Tibial artery (tissue), 4 donors: ENCODE measurements around the gene JAM3.
A peak's percentile ranks its signal among the peaks of the same experiment; 100 is the strongest.
"Not testable (repeated sequence)": the region's sequence is repeated elsewhere in the genome, so short reads cannot be mapped to it uniquely, and the experiment has no call there.

ENCODE experiments used
- DNase-seq, 2 donors: peaks; one replicate each; pipeline ENCODE4 v3.0.0-alpha.2; 2019
- H3K27ac ChIP-seq, 2 donors: fragments of 200-600 bp; sonication (generic) in 1 of 2; 1 replicate in 1 of 2; 2 replicates in 1 of 2; pipeline ENCODE4 v1.5.1; 2018 to 2019; ENCODE audit warnings: mild to moderate bottlenecking in 1 of 2
- H3K27me3 ChIP-seq, 2 donors: fragments of 200-600 bp; sonication (generic) in 1 of 2; one replicate each; pipeline versions ENCODE4 v1.5.1 to v1.6.0; 2016 to 2019
- H3K36me3 ChIP-seq, 3 donors: fragments of 200-600 bp; sonication (generic) in 2 of 3; one replicate each; pipeline ENCODE4 v1.5.1; 2016 to 2019; ENCODE audit warnings: mild to moderate bottlenecking in 2 of 3
- H3K4me1 ChIP-seq, 4 donors: fragments of 200-600 bp; sonication (generic) in 2 of 4; 1 replicate in 3 of 4; 2 replicates in 1 of 4; pipeline ENCODE4 v1.5.1; 2016 to 2019
- H3K4me3 ChIP-seq, 2 donors: fragments of 200-600 bp; sonication (generic) in 1 of 2; 1 replicate in 1 of 2; 2 replicates in 1 of 2; pipeline ENCODE4 v1.5.1; 2018 to 2019; ENCODE audit warnings: mild to moderate bottlenecking in 2 of 2
- H3K9me3 ChIP-seq, 3 donors: fragments of 200-600 bp; sonication (generic) in 1 of 3; one replicate each; pipeline ENCODE4 v1.5.1; 2016 to 2019
- intact Hi-C: fragments of 100-400 bp; cut with DNase I; formaldehyde crosslinking; loops from one replicate; pipeline ENCODE4 v1.15.0; 2023; ENCODE audit warnings: low total_unique reads
- TF ChIP-seq, protein P1 (sequence below), 2 experiments: fragments of 200-600 bp in 1 of 2; fragments of 450-650 bp in 1 of 2; IDR thresholded peaks; one replicate each; pipeline ENCODE4 v1.5.1; 2017 to 2019; ENCODE audit warnings: antibody characterized with exemption in 2 of 2, mild to moderate bottlenecking in 1 of 2, moderate library complexity in 1 of 2

The JAM3 gene

DNA sequence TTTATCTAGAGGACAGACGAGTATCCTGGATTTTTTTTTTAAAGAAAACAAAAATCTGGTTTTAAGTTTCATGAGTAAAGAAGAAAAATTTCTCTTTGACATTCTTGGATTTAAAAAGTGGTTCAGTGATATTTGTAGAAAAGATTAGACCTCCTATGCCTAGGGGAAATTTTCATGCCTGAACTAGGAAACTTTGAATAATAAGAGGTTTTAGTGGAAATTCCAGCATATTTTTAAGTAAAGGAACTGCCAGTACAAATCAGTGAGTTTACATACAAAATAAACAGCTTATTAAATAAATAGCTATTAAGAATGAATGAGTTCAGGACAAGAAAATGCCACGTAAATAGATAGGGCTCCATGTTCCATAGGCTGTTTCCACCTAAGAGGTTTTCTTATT is 17.5 kb downstream of the JAM3 start:
- H3K36me3 ChIP-seq: peaks cover 0 to 2% (median 0%) of the 10 kb centered on the region in 3 donors
- H3K4me3 ChIP-seq: no peak overlapping the region
- TF ChIP-seq, protein P1, sequence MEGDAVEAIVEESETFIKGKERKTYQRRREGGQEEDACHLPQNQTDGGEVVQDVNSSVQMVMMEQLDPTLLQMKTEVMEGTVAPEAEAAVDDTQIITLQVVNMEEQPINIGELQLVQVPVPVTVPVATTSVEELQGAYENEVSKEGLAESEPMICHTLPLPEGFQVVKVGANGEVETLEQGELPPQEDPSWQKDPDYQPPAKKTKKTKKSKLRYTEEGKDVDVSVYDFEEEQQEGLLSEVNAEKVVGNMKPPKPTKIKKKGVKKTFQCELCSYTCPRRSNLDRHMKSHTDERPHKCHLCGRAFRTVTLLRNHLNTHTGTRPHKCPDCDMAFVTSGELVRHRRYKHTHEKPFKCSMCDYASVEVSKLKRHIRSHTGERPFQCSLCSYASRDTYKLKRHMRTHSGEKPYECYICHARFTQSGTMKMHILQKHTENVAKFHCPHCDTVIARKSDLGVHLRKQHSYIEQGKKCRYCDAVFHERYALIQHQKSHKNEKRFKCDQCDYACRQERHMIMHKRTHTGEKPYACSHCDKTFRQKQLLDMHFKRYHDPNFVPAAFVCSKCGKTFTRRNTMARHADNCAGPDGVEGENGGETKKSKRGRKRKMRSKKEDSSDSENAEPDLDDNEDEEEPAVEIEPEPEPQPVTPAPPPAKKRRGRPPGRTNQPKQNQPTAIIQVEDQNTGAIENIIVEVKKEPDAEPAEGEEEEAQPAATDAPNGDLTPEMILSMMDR (IDR thresholded peaks at IDR 0.05): no peak
- peaks cover 0 to 1% (median 0%) of the 10 kb centered on the region in 3 donors for H3K9me3 ChIP-seq
- intact Hi-C loops: no loop called here
- peak overlapping the region in 1 of 2 donors; percentile 1 for H3K27ac ChIP-seq
- DNase-seq: no peak
- H3K27me3 ChIP-seq: no peaks in the 10 kb centered on the region
- peaks cover 0 to 27% (median 5%) of the 10 kb centered on the region in 4 donors for H3K4me1 ChIP-seq

DNA sequence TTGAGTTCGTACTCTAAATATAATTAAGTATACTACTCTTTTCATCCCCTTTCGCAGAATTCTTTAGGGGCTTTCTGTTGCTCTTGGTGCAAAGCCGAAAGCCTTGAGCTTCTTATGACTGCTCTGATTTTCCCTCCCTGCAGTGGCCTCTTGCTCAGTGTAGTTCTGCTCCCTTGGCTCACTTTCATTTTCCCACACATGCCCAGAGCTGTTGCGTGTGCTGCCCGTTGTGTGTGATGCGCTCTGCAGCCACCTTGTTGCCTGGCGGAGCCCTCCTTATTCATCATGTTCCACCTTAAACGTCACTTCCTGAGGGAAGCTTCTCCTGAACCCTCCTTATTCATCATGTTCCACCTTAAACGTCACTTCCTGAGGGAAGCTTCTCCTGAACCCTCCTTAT is 23.1 kb downstream of the JAM3 start:
- H3K27me3 ChIP-seq, H3K9me3 ChIP-seq, H3K36me3 ChIP-seq, H3K4me3 ChIP-seq, DNase-seq, H3K4me1 ChIP-seq, intact Hi-C loops, H3K27ac ChIP-seq: not testable (repeated sequence)

DNA sequence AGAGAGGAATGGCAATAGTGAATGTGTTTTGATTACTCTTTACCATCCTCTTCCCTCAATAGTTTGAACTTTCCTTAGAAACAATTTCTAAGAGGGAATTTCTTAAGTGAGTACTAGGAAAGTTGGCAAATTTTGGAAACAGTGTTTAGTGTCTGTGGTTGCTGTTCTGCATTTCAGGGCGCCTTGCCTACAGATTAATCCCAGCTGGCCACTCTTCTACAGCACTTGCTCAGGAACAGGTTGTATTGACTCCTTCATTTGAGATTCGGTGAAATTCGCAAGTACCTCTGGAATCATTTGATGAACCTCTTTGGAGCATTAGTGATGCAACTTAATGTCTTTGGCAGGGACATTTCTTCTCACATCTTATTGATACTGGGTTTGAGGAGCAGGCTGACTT is 28.3 kb downstream of the JAM3 start:
- no peaks in the 10 kb centered on the region for H3K9me3 ChIP-seq
- no peaks in the 10 kb centered on the region for H3K36me3 ChIP-seq
- no peaks in the 10 kb centered on the region for H3K27me3 ChIP-seq
- peaks cover 0 to 5% (median 0%) of the 10 kb centered on the region in 4 donors for H3K4me1 ChIP-seq
- H3K4me3 ChIP-seq: no peak overlapping the region
- no peak overlapping the region for H3K27ac ChIP-seq
- intact Hi-C loops: no loop called here
- TF ChIP-seq, protein P1 (IDR thresholded peaks at IDR 0.05): no peak
- DNase-seq: no peak

DNA sequence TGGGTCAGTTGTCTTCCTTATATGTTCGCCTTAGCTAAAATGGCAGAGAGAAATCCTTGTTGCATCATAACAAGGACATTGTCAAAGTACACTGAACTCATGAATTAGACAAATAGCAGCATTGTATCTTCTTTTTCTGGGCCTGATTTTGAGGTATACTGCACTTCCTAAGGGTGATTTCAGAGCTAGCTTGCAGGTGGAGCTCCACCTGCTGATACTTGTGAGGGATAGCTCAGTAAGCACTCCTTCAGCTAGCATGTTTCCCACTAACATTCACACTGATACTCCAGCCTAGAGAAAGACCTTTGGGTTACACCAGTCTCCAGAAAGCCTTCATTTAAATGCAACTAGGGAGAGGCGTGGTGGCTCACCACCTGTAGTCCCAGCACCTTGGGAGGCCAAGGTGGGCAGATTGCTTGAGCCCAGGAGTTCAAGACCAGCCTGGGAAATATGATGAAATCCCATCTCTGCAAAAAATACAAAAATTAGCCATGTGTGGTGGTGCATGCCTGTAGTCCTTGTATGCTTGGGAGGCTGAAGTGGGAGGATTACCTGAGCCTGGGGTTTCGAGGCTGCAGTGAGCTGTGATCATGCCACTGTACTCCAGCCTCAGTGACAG is 29.8 kb downstream of the JAM3 start:
- Histone ChIP-seq H3K4me3 (no peak overlapping the region), H3K9me3 (no peaks in the 10 kb centered on the region), H3K27ac (no peak overlapping the region), H3K4me1 (peaks cover 0 to 5% (median 0%) of the 10 kb centered on the region in 4 donors), H3K27me3 (no peaks in the 10 kb centered on the region), H3K36me3 (no peaks in the 10 kb centered on the region)
- no peak for DNase-seq
- intact Hi-C loops: no loop called here
- TF ChIP-seq, protein P1 (IDR thresholded peaks at IDR 0.05): no peak

DNA sequence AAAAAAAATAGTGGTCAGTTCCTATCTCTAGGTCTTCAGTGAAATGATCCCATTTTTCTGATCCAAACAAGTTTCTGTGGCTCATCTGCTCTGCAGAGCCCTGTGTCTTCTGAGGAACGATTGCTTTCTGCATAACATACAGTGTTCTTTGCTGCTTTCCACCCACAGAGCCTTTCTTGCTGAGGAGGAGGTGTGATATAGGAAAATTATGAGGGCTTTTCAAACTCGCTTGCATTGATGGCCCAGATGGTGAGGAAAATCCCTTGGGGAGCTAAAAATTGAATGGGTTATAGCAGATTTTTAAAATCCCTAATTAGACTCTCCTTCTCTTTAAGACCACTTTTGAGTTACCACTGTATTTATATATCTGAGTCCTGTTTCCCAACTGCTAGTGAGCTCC is 31.3 kb downstream of the JAM3 start:
- intact Hi-C loops: no loop called here
- DNase-seq: no peak
- Histone ChIP-seq H3K4me3 (no peak overlapping the region), H3K4me1 (peaks cover 0 to 5% (median 0%) of the 10 kb centered on the region in 4 donors), H3K27me3 (no peaks in the 10 kb centered on the region), H3K9me3 (no peaks in the 10 kb centered on the region), H3K36me3 (no peaks in the 10 kb centered on the region), H3K27ac (no peak overlapping the region)
- TF ChIP-seq, protein P1 (IDR thresholded peaks at IDR 0.05): no peak

DNA sequence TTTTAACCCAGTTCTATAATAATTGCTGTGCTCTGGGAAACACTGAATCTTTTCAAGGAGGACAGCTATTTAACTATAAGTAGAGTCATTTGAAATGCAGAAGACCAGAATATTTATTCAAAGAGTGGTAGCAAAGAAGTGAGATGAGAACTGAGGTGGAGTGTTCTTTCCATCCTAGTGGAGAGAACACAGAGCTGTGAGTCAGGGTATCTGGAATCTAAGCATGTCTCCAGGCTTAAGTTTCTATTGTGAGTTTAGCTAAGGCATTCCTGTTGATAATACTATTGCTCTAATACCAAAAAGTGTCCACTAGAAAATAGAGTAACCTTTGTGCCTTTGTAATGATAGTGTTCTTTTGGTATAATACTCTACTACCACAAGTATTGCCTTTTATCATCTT is 32.4 kb downstream of the JAM3 start:
- H3K4me1 ChIP-seq: peaks cover 0 to 5% (median 0%) of the 10 kb centered on the region in 4 donors
- DNase-seq: no peak
- TF ChIP-seq, protein P1 (IDR thresholded peaks at IDR 0.05): no peak
- intact Hi-C loops: no loop called here
- no peak overlapping the region for H3K27ac ChIP-seq
- no peaks in the 10 kb centered on the region for H3K27me3 ChIP-seq
- no peak overlapping the region for H3K4me3 ChIP-seq
- no peaks in the 10 kb centered on the region for H3K9me3 ChIP-seq
- H3K36me3 ChIP-seq: no peaks in the 10 kb centered on the region
